ENCODE measurements around the gene RNASEL.

- TF ChIP-seq CTCF (conservative IDR thresholded peaks at IDR 0.05 in 1 of 2, IDR thresholded peaks at IDR 0.05 in 1 of 2; ENCODE audit: extremely low read depth in 1 of 2, insufficient read depth in 1 of 2, low read depth in 1 of 2, low read length in 2 of 2) (no peak), EZH2 (IDR thresholded peaks at IDR 0.05; ENCODE audit: borderline replicate concordance, low read length) (no peak)
These were observed 14.7 kb upstream of the RNASEL start for GRCh38 chr1:182603646-182604174.
